Right lobe of liver (tissue), 4 donors: ENCODE data around the gene ARHGAP32.
A peak's percentile ranks its signal among the peaks of the same experiment; 100 is the strongest.

Experiments
- CTCF ChIP-seq, 4 donors: fragments of 200-600 bp in 3 of 4; fragments of 450-650 bp in 1 of 4; IDR thresholded peaks; one replicate each; pipeline versions ENCODE4 v1.5.1 to v1.8.0; 2016 to 2022; ENCODE audit warnings: antibody characterized with exemption in 4 of 4, mild to moderate bottlenecking in 2 of 4
- POLR2A ChIP-seq: fragments of 450-650 bp; IDR thresholded peaks from one replicate; pipeline ENCODE4 v1.6.1; 2017; ENCODE audit warnings: antibody characterized with exemption, mild to moderate bottlenecking
- donor health status: DM: no; HTN: no; CAD: no.
- donor health status: DM: no; HTN: no; CAD: no.
- donor health status: DM: no; HTN: yes; CAD: no.

GRCh38 chr11:129230006-129230405 lies 37.9 kb upstream of the ARHGAP32 start:
- TF ChIP-seq CTCF (IDR thresholded peaks at IDR 0.05) (peak in 2 of 4 donors; percentile 37 to 42), POLR2A (no peak)
